Activated CD4-positive, alpha-beta memory T cell treated with anti-CD3 and anti-CD28 coated beads, Interleukin-2, amount 10 ng/mL, durations not matched to agents 7 days and 5 days (primary cell): ENCODE data around the gene SEC31A. TPM values are rescaled to one million over a fixed set of nuclear protein-coding genes. Genes with fewer than 3 reads are reported as not detected.
"Not testable (repeated sequence)": the region's sequence is repeated elsewhere in the genome, so short reads cannot be mapped to it uniquely, and the experiment has no call there.

Experiments used
- CTCF ChIA-PET: fragments of 350-600 bp; sonication (Branson Sonifier 250); formaldehyde crosslinking; loops from one replicate; lab custom pipeline; 2021; ENCODE audit warnings: antibody characterized with exemption, inconsistent platforms; lab: Charles Lee
- POLR2A ChIA-PET: fragments of 350-600 bp; sonication (Branson Sonifier 250); formaldehyde crosslinking; loops from one replicate; lab custom pipeline; 2021; ENCODE audit warnings: antibody characterized with exemption; lab: Charles Lee
- DNase-seq: peaks from one replicate; pipeline ENCODE4 v3.0.0-alpha.2; 2020
- H3K27ac Mint-ChIP-seq: one replicate; pipeline ENCODE4 v1.8.0; 2021; ENCODE audit warnings: mild to moderate bottlenecking, mixed read lengths
- H3K27me3 Mint-ChIP-seq: one replicate; pipeline ENCODE4 v1.8.0; 2021; ENCODE audit warnings: mixed read lengths
- H3K36me3 Mint-ChIP-seq: one replicate; pipeline ENCODE4 v1.8.0; 2021; ENCODE audit warnings: low read depth, mixed read lengths
- H3K4me1 Mint-ChIP-seq: one replicate; pipeline ENCODE4 v1.8.0; 2021; ENCODE audit warnings: mixed read lengths
- H3K4me3 Mint-ChIP-seq: one replicate; pipeline ENCODE4 v1.8.0; 2021; ENCODE audit warnings: mild to moderate bottlenecking, mixed read lengths
- H3K9me3 Mint-ChIP-seq: one replicate; pipeline ENCODE4 v1.8.0; 2021; ENCODE audit warnings: mixed read lengths
- total RNA-seq, 2 experiments: library from RNA; stranded (reverse); gene quantifications; one replicate each; pipeline ENCODE4 v1.2.3, GENCODE V29; 2021

The SEC31A gene
- total RNA-seq, 2 experiments from 2014 or later, result 102 to 108 TPM

GRCh38 chr4:82852751-82853285 lies 38.1 kb downstream of the SEC31A start:
- CTCF ChIA-PET, result interaction anchor here (0.6 to 3.2 kb wide), 13 partner anchors 9 to 428 kb away, joined by 3 to 22 read pairs (median 4); partner anchors contain the start of genes COPS4 and THAP9
- H3K36me3 Mint-ChIP-seq, result peaks cover 65% of the 10 kb centered on the region
- no peaks in the 10 kb centered on the region for H3K27me3 Mint-ChIP-seq
- H3K27ac Mint-ChIP-seq, result no peak overlapping the region
- POLR2A ChIA-PET, result interaction anchor here (1.1 to 2.1 kb wide), 5 partner anchors 13 to 182 kb away, joined by 3 to 11 read pairs (median 5); partner anchors contain the start of genes COPS4 and THAP9
- no peaks in the 10 kb centered on the region for H3K9me3 Mint-ChIP-seq
- H3K4me1 Mint-ChIP-seq, result peaks cover 3% of the 10 kb centered on the region
- H3K4me3 Mint-ChIP-seq, result no peak overlapping the region
- no peak for DNase-seq

- Mint-ChIP-seq H3K36me3 (peaks cover 65% of the 10 kb centered on the region), H3K9me3 (no peaks in the 10 kb centered on the region), H3K27me3 (no peaks in the 10 kb centered on the region), H3K4me1 (peaks cover 3% of the 10 kb centered on the region), H3K27ac (no peak overlapping the region), H3K4me3 (no peak overlapping the region)
- DNase-seq, result no peak
- POLR2A ChIA-PET, result interaction anchor here (1.1 to 2.1 kb wide), 5 partner anchors 14 to 183 kb away, joined by 3 to 11 read pairs (median 5); partner anchors contain the start of genes COPS4 and THAP9
- CTCF ChIA-PET, result interaction anchor here (0.6 to 3.2 kb wide), 14 partner anchors 9 to 429 kb away, joined by 3 to 22 read pairs (median 4); partner anchors contain the start of genes COPS4 and THAP9
Observed at GRCh38 chr4:82851885-82852750, 38.8 kb downstream of the SEC31A start.

- no peak overlapping the region for H3K4me3 Mint-ChIP-seq
- no peaks in the 10 kb centered on the region for H3K9me3 Mint-ChIP-seq
- DNase-seq, result no peak
- peaks cover 3% of the 10 kb centered on the region for H3K4me1 Mint-ChIP-seq
- ChIA-PET CTCF (interaction anchor here (1.0 to 3.2 kb wide), 5 partner anchors 10 to 184 kb away, joined by 3 to 22 read pairs (median 7); partner anchors contain the start of genes COPS4 and THAP9), POLR2A (interaction anchor here (1.5 kb wide), 2 partner anchors 41 to 49 kb away, joined by 3 to 8 read pairs; partner anchors contain the start of gene THAP9)
- H3K27ac Mint-ChIP-seq, result no peak overlapping the region
- peaks cover 67% of the 10 kb centered on the region for H3K36me3 Mint-ChIP-seq
- no peaks in the 10 kb centered on the region for H3K27me3 Mint-ChIP-seq
Observed at GRCh38 chr4:82851318-82851717, 39.6 kb downstream of the SEC31A start.

- no peak for DNase-seq
- POLR2A ChIA-PET, result no interaction called here
- H3K9me3 Mint-ChIP-seq, result no peaks in the 10 kb centered on the region
- no peak overlapping the region for H3K4me3 Mint-ChIP-seq
- no peaks in the 10 kb centered on the region for H3K27me3 Mint-ChIP-seq
- peaks cover 66% of the 10 kb centered on the region for H3K36me3 Mint-ChIP-seq
- CTCF ChIA-PET, result no interaction called here
- peaks cover 3% of the 10 kb centered on the region for H3K4me1 Mint-ChIP-seq
- no peak overlapping the region for H3K27ac Mint-ChIP-seq
Observed at GRCh38 chr4:82850684-82851083, 40.3 kb downstream of the SEC31A start.

- H3K27ac Mint-ChIP-seq, result no peak overlapping the region
- no peaks in the 10 kb centered on the region for H3K27me3 Mint-ChIP-seq
- H3K9me3 Mint-ChIP-seq, result no peaks in the 10 kb centered on the region
- ChIA-PET POLR2A (no interaction called here), CTCF (no interaction called here)
- DNase-seq, result no peak
- H3K36me3 Mint-ChIP-seq, result peaks cover 65% of the 10 kb centered on the region
- peaks cover 3% of the 10 kb centered on the region for H3K4me1 Mint-ChIP-seq
- H3K4me3 Mint-ChIP-seq, result no peak overlapping the region
Observed at GRCh38 chr4:82848706-82849105, 42.2 kb downstream of the SEC31A start.

GRCh38 chr4:82842593-82842992 lies 48.4 kb downstream of the SEC31A start:
- no peaks in the 10 kb centered on the region for H3K4me1 Mint-ChIP-seq
- no peak overlapping the region for H3K27ac Mint-ChIP-seq
- no peak for DNase-seq
- CTCF ChIA-PET, result interaction anchor here (0.7 to 1.6 kb wide), 5 partner anchors 10 to 171 kb away, joined by 3 to 5 read pairs (median 4); no protein-coding TSS in a partner anchor
- H3K36me3 Mint-ChIP-seq, result peaks cover 51% of the 10 kb centered on the region
- H3K27me3 Mint-ChIP-seq, result no peaks in the 10 kb centered on the region
- H3K9me3 Mint-ChIP-seq, result no peaks in the 10 kb centered on the region
- H3K4me3 Mint-ChIP-seq, result no peak overlapping the region
- POLR2A ChIA-PET, result interaction anchor here (0.7 kb wide), 1 partner anchor 442 kb away, joined by 3 read pairs; the partner anchor contains the start of gene COQ2

- no peaks in the 10 kb centered on the region for H3K27me3 Mint-ChIP-seq
- CTCF ChIA-PET, result no interaction called here
- H3K36me3 Mint-ChIP-seq, result peaks cover 44% of the 10 kb centered on the region
- DNase-seq, result no peak
- H3K27ac Mint-ChIP-seq, result no peak overlapping the region
- H3K4me3 Mint-ChIP-seq, result no peak overlapping the region
- POLR2A ChIA-PET, result no interaction called here
- no peaks in the 10 kb centered on the region for H3K4me1 Mint-ChIP-seq
- no peaks in the 10 kb centered on the region for H3K9me3 Mint-ChIP-seq
Observed at GRCh38 chr4:82839624-82840023, 51.3 kb downstream of the SEC31A start.

GRCh38 chr4:82833696-82834313 lies 57.1 kb downstream of the SEC31A start:
- DNase-seq, result no peak
- Mint-ChIP-seq H3K27ac (no peak overlapping the region), H3K4me1 (no peaks in the 10 kb centered on the region), H3K4me3 (no peak overlapping the region), H3K9me3 (peaks cover 5% of the 10 kb centered on the region), H3K36me3 (peaks cover 50% of the 10 kb centered on the region), H3K27me3 (no peaks in the 10 kb centered on the region)
- CTCF ChIA-PET, result no interaction called here
- POLR2A ChIA-PET, result no interaction called here

- H3K9me3 Mint-ChIP-seq, H3K4me3 Mint-ChIP-seq, H3K4me1 Mint-ChIP-seq, DNase-seq, POLR2A ChIA-PET, H3K27ac Mint-ChIP-seq, H3K27me3 Mint-ChIP-seq, CTCF ChIA-PET: not testable (repeated sequence)
- peaks cover 48% of the 10 kb centered on the region for H3K36me3 Mint-ChIP-seq
Observed at GRCh38 chr4:82833060-82833459, 57.9 kb downstream of the SEC31A start.

- no peak for DNase-seq
- Mint-ChIP-seq H3K4me3 (no peak overlapping the region), H3K4me1 (no peaks in the 10 kb centered on the region), H3K27ac (no peak overlapping the region), H3K9me3 (no peaks in the 10 kb centered on the region), H3K36me3 (peaks cover 58% of the 10 kb centered on the region), H3K27me3 (no peaks in the 10 kb centered on the region)
- POLR2A ChIA-PET, result interaction anchor here (0.6 kb wide), 2 partner anchors 7 to 466 kb away, joined by 3 to 4 read pairs; no protein-coding TSS in a partner anchor
- CTCF ChIA-PET, result no interaction called here
Observed at GRCh38 chr4:82825425-82825824, 65.5 kb downstream of the SEC31A start.

- no peak for DNase-seq
- no peak overlapping the region for H3K4me3 Mint-ChIP-seq
- peaks cover 71% of the 10 kb centered on the region for H3K36me3 Mint-ChIP-seq
- ChIA-PET POLR2A (no interaction called here), CTCF (no interaction called here)
- H3K27me3 Mint-ChIP-seq, result no peaks in the 10 kb centered on the region
- no peak overlapping the region for H3K27ac Mint-ChIP-seq
- H3K9me3 Mint-ChIP-seq, result no peaks in the 10 kb centered on the region
- peaks cover 8% of the 10 kb centered on the region for H3K4me1 Mint-ChIP-seq
Observed at GRCh38 chr4:82823062-82823461, 67.9 kb downstream of the SEC31A start.

- ChIA-PET POLR2A (no interaction called here), CTCF (no interaction called here)
- H3K36me3 Mint-ChIP-seq, result peaks cover 60% of the 10 kb centered on the region
Observed at GRCh38 chr4:82820689-82821088, 70.3 kb downstream of the SEC31A start.

More at GRCh38 chr4:82820689-82821088, 70.3 kb downstream of the SEC31A start:
- DNase-seq, result no peak
- Mint-ChIP-seq H3K4me1 (peaks cover 8% of the 10 kb centered on the region), H3K27me3 (no peaks in the 10 kb centered on the region), H3K9me3 (no peaks in the 10 kb centered on the region), H3K4me3 (no peak overlapping the region), H3K27ac (no peak overlapping the region)
